ENCODE results near the gene PRDM11.
"Not testable (repeated sequence)": the region's sequence is repeated elsewhere in the genome, so short reads cannot be mapped to it uniquely, and the experiment has no call there.

The PRDM11 gene

GRCh38 chr11:45238724-45239123 is 92.3 kb downstream of the PRDM11 start:
- DNase-seq, result no peak

- no peak for DNase-seq
Measured at GRCh38 chr11:45239733-45240132, 93.3 kb downstream of the PRDM11 start.

- DNase-seq, result no peak
Measured at GRCh38 chr11:45243967-45244366, 97.5 kb downstream of the PRDM11 start.

GRCh38 chr11:45245218-45246045 is 99.0 kb downstream of the PRDM11 start:
- no peak for DNase-seq

GRCh38 chr11:45246241-45246640 is 99.8 kb downstream of the PRDM11 start:
- DNase-seq, result no peak

GRCh38 chr11:45247433-45247832 is 101.0 kb downstream of the PRDM11 start:
- DNase-seq, result peak; percentile 17

- no peak for DNase-seq
Measured at GRCh38 chr11:45248501-45249011, 102.1 kb downstream of the PRDM11 start.

- not testable (repeated sequence) for DNase-seq
Measured at GRCh38 chr11:45249372-45249771, 102.9 kb downstream of the PRDM11 start.

- DNase-seq, result no peak
Measured at GRCh38 chr11:45250035-45250718, 103.7 kb downstream of the PRDM11 start.

GRCh38 chr11:45252134-45252856 is 105.9 kb downstream of the PRDM11 start:
- DNase-seq, result peak; percentile 78

GRCh38 chr11:45252877-45253276 is 106.4 kb downstream of the PRDM11 start:
- no peak for DNase-seq

GRCh38 chr11:45253640-45254039 is 107.2 kb downstream of the PRDM11 start:
- DNase-seq, result no peak

- DNase-seq, result no peak
Measured at GRCh38 chr11:45254070-45254469, 107.6 kb downstream of the PRDM11 start.

- DNase-seq, result no peak
Measured at GRCh38 chr11:45258982-45259530, 112.6 kb downstream of the PRDM11 start.

- no peak for DNase-seq
Measured at GRCh38 chr11:45259592-45259991, 113.2 kb downstream of the PRDM11 start.

GRCh38 chr11:45260071-45260470 is 113.6 kb downstream of the PRDM11 start:
- DNase-seq, result no peak

GRCh38 chr11:45262900-45263299 is 116.5 kb downstream of the PRDM11 start:
- DNase-seq, result peak; percentile 90

- DNase-seq, result no peak
Measured at GRCh38 chr11:45263773-45264172, 117.3 kb downstream of the PRDM11 start.

- DNase-seq, result no peak
Measured at GRCh38 chr11:45264839-45265515, 118.5 kb downstream of the PRDM11 start.

GRCh38 chr11:45265969-45266675 is 119.7 kb downstream of the PRDM11 start:
- no peak for DNase-seq

- DNase-seq, result no peak
Measured at GRCh38 chr11:45266676-45267020, 120.2 kb downstream of the PRDM11 start.

- peak; percentile 48 for DNase-seq
Measured at GRCh38 chr11:45267052-45267451, 120.6 kb downstream of the PRDM11 start.

Measured in NCI-H82 (cell line).